Gastrocnemius medialis (tissue), 4 donors: ENCODE results near the gene NEMF. TPM values are rescaled to one million over a fixed set of nuclear protein-coding genes. Genes with fewer than 3 reads are reported as not detected.
A peak's percentile ranks its signal among the peaks of the same experiment; 100 is the strongest.
"Not testable (repeated sequence)": the region's sequence is repeated elsewhere in the genome, so short reads cannot be mapped to it uniquely, and the experiment has no call there.

Source experiments
- ATAC-seq, 2 donors: fragments of 150-250 bp; one replicate each; pipeline ENCODE4 v1.9.1; 2016
- DNase-seq, 2 donors: peaks; one replicate each; pipeline ENCODE4 v3.0.0-alpha.2; 2019
- H3K27ac ChIP-seq, 4 donors: fragments of 200-600 bp; sonication (generic); 1 replicate in 1 of 4; 2 replicates in 3 of 4; pipeline ENCODE4 v1.5.1; 2016 to 2018; ENCODE audit warnings: mild to moderate bottlenecking in 2 of 4, moderate library complexity in 1 of 4
- H3K27me3 ChIP-seq, 3 donors: fragments of 200-600 bp; sonication (generic) in 2 of 3; 1 replicate in 1 of 3; 2 replicates in 2 of 3; pipeline versions ENCODE4 v1.5.1 to v1.6.0; 2016 to 2019; ENCODE audit warnings: mild to moderate bottlenecking in 1 of 3, moderate library complexity in 1 of 3
- H3K36me3 ChIP-seq, 2 donors: fragments of 200-600 bp; sonication (generic) in 1 of 2; one replicate each; pipeline ENCODE4 v1.5.1; 2017 to 2018
- H3K4me1 ChIP-seq, 2 donors: fragments of 200-600 bp; sonication (generic) in 1 of 2; one replicate each; pipeline ENCODE4 v1.5.1; 2016 to 2017; ENCODE audit warnings: mild to moderate bottlenecking in 2 of 2
- H3K4me3 ChIP-seq, 4 donors: fragments of 200-600 bp; sonication (generic) in 3 of 4; 1 replicate in 1 of 4; 2 replicates in 3 of 4; pipeline ENCODE4 v1.5.1; 2016 to 2019; ENCODE audit warnings: mild to moderate bottlenecking in 2 of 4
- H3K9me3 ChIP-seq, 3 donors: fragments of 200-600 bp; sonication (generic) in 2 of 3; 1 replicate in 1 of 3; 2 replicates in 2 of 3; pipeline ENCODE4 v1.5.1; 2016 to 2019
- POLR2A ChIP-seq, 2 donors: fragments of 450-650 bp; IDR thresholded peaks; one replicate each; pipeline ENCODE4 v1.6.1; 2017; ENCODE audit warnings: antibody characterized with exemption in 2 of 2, mild to moderate bottlenecking in 2 of 2, moderate library complexity in 2 of 2
- in situ Hi-C, 4 donors: fragments of 200-750 bp; cut with MboI; loops; one replicate each; pipeline versions ENCODE4 v1.15.0 to v1.8.0; 2017; ENCODE audit warnings: low sequenced_read_pairs in 4 of 4
- intact Hi-C: fragments of 100-400 bp; cut with DNase I; formaldehyde crosslinking; loops from one replicate; pipeline ENCODE4 v1.15.1; 2023; ENCODE audit warnings: low total_unique reads
- total RNA-seq, 4 donors: library from RNA; depleted of rRNA; stranded (reverse); fragments of >200 nt; gene quantifications; one replicate each; pipeline versions ENCODE4 v1.1.0 to v1.2.3, GENCODE V29; 2016
- TF ChIP-seq, protein P1 (sequence below), 5 experiments: fragments of 450-650 bp in 3 of 5; fragments of 200-600 bp in 2 of 5; sonication (generic) in 2 of 5; IDR thresholded peaks in 4 of 5; conservative IDR thresholded peaks in 1 of 5; 1 replicate in 4 of 5; 2 replicates in 1 of 5; pipeline ENCODE4 v1.5.1; 2016 to 2019; ENCODE audit warnings: antibody characterized with exemption in 5 of 5, mild to moderate bottlenecking in 3 of 5, moderate library complexity in 3 of 5

The NEMF gene
- total RNA-seq, 4 donors from 2014 or later = 56.5 to 71.1 (median 65.2) TPM

DNA sequence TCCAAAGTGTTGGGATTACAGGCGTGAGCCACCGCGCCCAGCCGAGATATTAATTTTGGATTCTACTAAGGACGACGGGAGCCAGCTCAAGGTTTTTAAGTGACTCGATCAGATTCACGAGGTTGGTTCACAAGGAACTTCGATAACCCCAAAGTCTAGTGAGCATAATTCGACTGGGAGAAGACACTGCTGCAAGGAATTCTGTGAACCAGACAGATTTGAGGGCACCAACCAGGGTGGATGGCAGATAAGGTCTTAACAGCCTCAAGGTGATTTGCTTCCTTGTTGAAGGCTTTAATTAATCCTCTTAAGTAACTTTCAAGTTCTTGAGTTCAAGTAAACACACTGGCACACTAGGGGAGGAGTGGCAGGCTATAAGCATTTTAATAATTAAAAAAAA, 85.7 kb downstream of the NEMF start:
- ATAC-seq = no peak
- Histone ChIP-seq H3K36me3 (peaks cover 0 to 5% of the 10 kb centered on the region in 2 donors), H3K9me3 (no peaks in the 10 kb centered on the region), H3K27me3 (no peaks in the 10 kb centered on the region), H3K4me1 (peaks cover 33 to 35% of the 10 kb centered on the region in 2 donors), H3K27ac (peak overlapping the region; percentile 94 to 100 (median 96)), H3K4me3 (peak overlapping the region; percentile 68 to 100 (median 86))
- no peak for TF ChIP-seq POLR2A (IDR thresholded peaks at IDR 0.05)
- TF ChIP-seq, protein P1, sequence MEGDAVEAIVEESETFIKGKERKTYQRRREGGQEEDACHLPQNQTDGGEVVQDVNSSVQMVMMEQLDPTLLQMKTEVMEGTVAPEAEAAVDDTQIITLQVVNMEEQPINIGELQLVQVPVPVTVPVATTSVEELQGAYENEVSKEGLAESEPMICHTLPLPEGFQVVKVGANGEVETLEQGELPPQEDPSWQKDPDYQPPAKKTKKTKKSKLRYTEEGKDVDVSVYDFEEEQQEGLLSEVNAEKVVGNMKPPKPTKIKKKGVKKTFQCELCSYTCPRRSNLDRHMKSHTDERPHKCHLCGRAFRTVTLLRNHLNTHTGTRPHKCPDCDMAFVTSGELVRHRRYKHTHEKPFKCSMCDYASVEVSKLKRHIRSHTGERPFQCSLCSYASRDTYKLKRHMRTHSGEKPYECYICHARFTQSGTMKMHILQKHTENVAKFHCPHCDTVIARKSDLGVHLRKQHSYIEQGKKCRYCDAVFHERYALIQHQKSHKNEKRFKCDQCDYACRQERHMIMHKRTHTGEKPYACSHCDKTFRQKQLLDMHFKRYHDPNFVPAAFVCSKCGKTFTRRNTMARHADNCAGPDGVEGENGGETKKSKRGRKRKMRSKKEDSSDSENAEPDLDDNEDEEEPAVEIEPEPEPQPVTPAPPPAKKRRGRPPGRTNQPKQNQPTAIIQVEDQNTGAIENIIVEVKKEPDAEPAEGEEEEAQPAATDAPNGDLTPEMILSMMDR (IDR thresholded peaks at IDR 0.05 in 4 of 5, conservative IDR thresholded peaks at IDR 0.05 in 1 of 5) = no peak
- DNase-seq = no peak
- in situ Hi-C loops = loop anchor here in 2 of 4 donors (10.0 kb wide), 1 partner anchor 132 kb away; the partner anchor contains the start of gene DNAAF2 (in 2 of the 2)
- intact Hi-C loops = loop anchor here (5.0 to 10.0 kb wide), 2 partner anchors 85 to 348 kb away; partner anchors contain the start of genes NEMF and VCPKMT

DNA sequence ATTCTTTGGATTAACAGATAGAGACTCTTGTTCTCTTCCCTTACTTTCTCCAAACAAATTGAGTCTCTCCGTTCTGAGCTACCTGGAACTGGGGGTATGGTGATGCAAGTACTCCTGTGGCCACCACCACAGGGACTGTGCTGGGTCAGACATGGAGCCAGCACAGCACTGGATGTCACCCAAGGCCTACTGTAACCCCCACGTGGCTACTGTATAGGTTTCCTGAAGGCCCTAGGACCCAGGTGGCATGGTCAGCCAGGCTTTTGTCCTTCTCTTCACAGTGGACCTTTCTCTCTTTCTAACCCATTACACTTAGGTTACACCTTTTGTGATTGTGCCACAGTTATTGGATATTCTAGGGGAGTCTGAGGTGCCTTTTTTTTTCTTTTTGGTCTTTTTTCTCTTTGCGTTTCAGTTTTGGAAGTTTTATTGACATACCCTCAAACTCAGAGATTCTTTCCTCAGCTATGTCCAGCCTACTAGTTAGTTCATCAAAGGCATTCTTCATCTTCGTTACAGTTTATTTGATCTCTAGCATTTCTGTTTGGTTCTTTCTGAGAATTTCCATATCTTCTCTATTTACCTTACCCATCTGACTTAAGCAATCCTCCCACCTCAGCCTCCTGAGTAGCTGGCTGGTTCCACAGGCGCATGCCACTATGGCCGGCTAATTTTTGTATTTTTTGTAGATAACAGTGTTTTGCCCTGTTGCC, 90.6 kb downstream of the NEMF start:
- H3K27me3 ChIP-seq = no peaks in the 10 kb centered on the region
- TF ChIP-seq, protein P1 (IDR thresholded peaks at IDR 0.05 in 4 of 5, conservative IDR thresholded peaks at IDR 0.05 in 1 of 5) = no peak
- no peak for TF ChIP-seq POLR2A (IDR thresholded peaks at IDR 0.05)
- DNase-seq = no peak
- no peak overlapping the region for H3K27ac ChIP-seq
- H3K36me3 ChIP-seq = no peaks in the 10 kb centered on the region
- no peak for ATAC-seq
- H3K4me3 ChIP-seq = no peak overlapping the region
- intact Hi-C loops (loop anchor here (10.0 kb wide), 1 partner anchor 353 kb away; the partner anchor contains the start of gene VCPKMT), in situ Hi-C loops (loop anchor here in 2 of 4 donors (10.0 kb wide), 1 partner anchor 127 kb away; the partner anchor contains the start of gene DNAAF2 (in 2 of the 2))
- peaks cover 2 to 4% of the 10 kb centered on the region in 2 donors for H3K4me1 ChIP-seq
- H3K9me3 ChIP-seq = no peaks in the 10 kb centered on the region

DNA sequence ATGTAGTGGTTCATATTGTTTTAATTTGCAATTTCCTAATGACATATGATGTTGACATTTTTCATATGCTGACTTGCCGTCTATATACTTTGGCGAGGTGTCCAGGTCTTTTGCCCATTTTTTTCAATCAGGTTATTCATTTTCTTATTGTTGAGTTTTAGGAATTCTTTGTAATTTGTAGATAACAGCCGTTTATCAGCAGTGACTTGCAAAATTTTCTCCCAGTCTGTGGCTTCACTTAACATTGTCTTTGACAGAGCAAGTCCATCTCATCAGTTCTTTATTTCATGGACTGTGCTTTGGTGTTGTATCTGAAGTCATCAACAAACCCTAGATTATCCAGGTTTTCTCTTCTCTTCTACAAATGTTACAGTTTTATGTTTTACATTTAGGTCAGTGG, 97.2 kb downstream of the NEMF start:
- DNase-seq (no peak), ATAC-seq (no peak)
- TF ChIP-seq, protein P1 (IDR thresholded peaks at IDR 0.05 in 4 of 5, conservative IDR thresholded peaks at IDR 0.05 in 1 of 5) = no peak
- TF ChIP-seq POLR2A (IDR thresholded peaks at IDR 0.05) = no peak
- Histone ChIP-seq H3K4me3 (no peak overlapping the region), H3K9me3 (no peaks in the 10 kb centered on the region), H3K27me3 (no peaks in the 10 kb centered on the region), H3K36me3 (peaks cover 0 to 8% of the 10 kb centered on the region in 2 donors), H3K27ac (no peak overlapping the region), H3K4me1 (no peaks in the 10 kb centered on the region)
- intact Hi-C loops = no loop called here
- in situ Hi-C loops = no loop called here

DNA sequence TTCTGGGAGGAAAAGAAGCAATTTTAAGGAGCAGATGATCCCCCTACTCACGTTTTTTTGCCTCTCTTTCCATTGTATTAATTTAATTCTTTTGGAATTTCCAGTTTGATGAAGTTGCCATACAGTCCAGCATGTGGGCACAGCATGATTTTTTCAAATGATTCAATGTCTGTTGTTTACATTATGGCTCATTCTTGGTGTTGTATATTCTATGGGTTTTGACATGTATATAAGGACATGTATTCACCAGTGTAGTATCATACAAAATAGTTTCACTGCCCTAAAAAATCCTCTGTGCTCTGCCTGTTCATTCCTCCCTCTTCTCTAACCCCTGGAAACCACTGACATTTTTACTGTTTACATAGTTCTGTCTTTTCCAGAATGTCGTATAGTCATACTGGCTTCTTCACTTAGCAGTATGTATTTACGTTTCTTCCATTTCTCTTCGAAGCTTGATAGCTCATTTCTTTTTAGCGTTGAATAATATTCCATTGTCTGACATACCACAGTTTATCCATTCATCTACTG, 98.0 kb downstream of the NEMF start:
- Histone ChIP-seq H3K27ac (no peak overlapping the region), H3K9me3 (no peaks in the 10 kb centered on the region), H3K36me3 (peaks cover 0 to 8% of the 10 kb centered on the region in 2 donors), H3K4me3 (no peak overlapping the region), H3K27me3 (no peaks in the 10 kb centered on the region), H3K4me1 (no peaks in the 10 kb centered on the region)
- no peak for ATAC-seq
- DNase-seq = no peak
- in situ Hi-C loops (no loop called here), intact Hi-C loops (no loop called here)
- no peak for TF ChIP-seq POLR2A (IDR thresholded peaks at IDR 0.05)
- TF ChIP-seq, protein P1 (IDR thresholded peaks at IDR 0.05 in 4 of 5, conservative IDR thresholded peaks at IDR 0.05 in 1 of 5) = no peak

DNA sequence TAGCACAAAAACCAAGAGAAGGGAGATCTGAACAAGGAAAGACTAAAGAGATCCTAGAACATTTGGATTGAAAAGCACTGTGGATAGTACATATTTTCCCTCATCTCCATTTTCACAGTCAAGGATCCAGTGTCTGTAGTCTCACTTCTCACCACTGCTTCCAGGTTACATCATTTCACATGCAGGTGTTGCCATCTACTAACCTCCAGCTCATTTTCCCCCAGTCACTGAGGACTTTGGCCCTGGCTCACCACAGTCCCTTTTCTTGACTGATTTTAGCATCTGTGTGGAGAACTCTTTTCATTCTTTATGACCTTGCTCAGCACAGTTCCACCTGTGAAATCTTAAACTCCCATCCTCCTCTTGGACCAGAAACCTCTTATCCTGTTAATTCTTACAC, 106.1 kb downstream of the NEMF start:
- H3K9me3 ChIP-seq, in situ Hi-C loops, ATAC-seq, H3K27me3 ChIP-seq, DNase-seq, H3K4me1 ChIP-seq, intact Hi-C loops, H3K4me3 ChIP-seq, H3K27ac ChIP-seq: not testable (repeated sequence)
- H3K36me3 ChIP-seq = peaks cover 0 to 36% of the 10 kb centered on the region in 2 donors
